Osteoblast (primary cell): ENCODE results near the gene SMARCC2. TPM values are rescaled to one million over a fixed set of nuclear protein-coding genes. Genes with fewer than 3 reads are reported as not detected.

Experiments used
- DNase-seq: peaks from one replicate; pipeline ENCODE4 v3.0.0; 2011; ENCODE audit warnings: low spot score, mixed read lengths; ENCODE audit not compliant: insufficient read length; ENCODE audit errors: missing footprints
- H2AFZ ChIP-seq: 2 replicates; pipeline ENCODE4 v1.6.0; 2011; ENCODE audit warnings: mild to moderate bottlenecking, low read length
- H3K27ac ChIP-seq: 2 replicates; pipeline ENCODE4 v1.5.1; 2011; ENCODE audit warnings: mild to moderate bottlenecking, low read depth, low read length, moderate library complexity
- H3K27me3 ChIP-seq: 2 replicates; pipeline ENCODE4 v1.6.0; 2012; ENCODE audit warnings: mild to moderate bottlenecking, control low read depth, inconsistent platforms, low read length, moderate library complexity; ENCODE audit not compliant: insufficient read depth
- H3K36me3 ChIP-seq: 2 replicates; pipeline ENCODE4 v1.5.1; 2011; ENCODE audit warnings: mild to moderate bottlenecking, low read length, control low read depth, moderate library complexity; ENCODE audit not compliant: insufficient read depth
- H3K4me1 ChIP-seq: 2 replicates; pipeline ENCODE4 v1.5.1; 2011; ENCODE audit warnings: mild to moderate bottlenecking, low read length, control low read depth, moderate library complexity; ENCODE audit not compliant: insufficient read depth
- H3K4me2 ChIP-seq: 2 replicates; pipeline ENCODE4 v1.6.0; 2011; ENCODE audit warnings: mild to moderate bottlenecking, low read length; ENCODE audit not compliant: insufficient read depth
- H3K4me3 ChIP-seq: fragments of 200-600 bp; sonication (generic); 3 replicates; pipeline ENCODE4 v1.5.1; 2012; ENCODE audit warnings: mild to moderate bottlenecking, low read length, inconsistent platforms; ENCODE audit not compliant: insufficient read depth
- H3K79me2 ChIP-seq: 2 replicates; pipeline ENCODE4 v1.6.0; 2012; ENCODE audit warnings: mild to moderate bottlenecking, low read length, control low read depth, inconsistent platforms; ENCODE audit not compliant: insufficient read depth
- H3K9me3 ChIP-seq: 2 replicates; pipeline ENCODE4 v1.5.1; 2011; ENCODE audit warnings: low read depth, low read length, control low read depth
- H4K20me1 ChIP-seq: 2 replicates; pipeline ENCODE4 v1.6.0; 2012; ENCODE audit warnings: mild to moderate bottlenecking, low read length, control low read depth; ENCODE audit not compliant: insufficient read depth
- total RNA-seq: library from RNA; depleted of rRNA; stranded (reverse); fragments of >200 nt; gene quantifications from 2 replicates; pipeline ENCODE4 v1.2.3, GENCODE V29; 2012
- TF ChIP-seq, protein P1 (sequence below): IDR thresholded peaks from 2 replicates; pipeline ENCODE4 v1.5.1; 2011; ENCODE audit warnings: mild to moderate bottlenecking, low read depth, low read length, moderate library complexity; ENCODE audit errors: extremely low read depth

The SMARCC2 gene
- total RNA-seq, 1 donor, result 65.9 TPM

DNA sequence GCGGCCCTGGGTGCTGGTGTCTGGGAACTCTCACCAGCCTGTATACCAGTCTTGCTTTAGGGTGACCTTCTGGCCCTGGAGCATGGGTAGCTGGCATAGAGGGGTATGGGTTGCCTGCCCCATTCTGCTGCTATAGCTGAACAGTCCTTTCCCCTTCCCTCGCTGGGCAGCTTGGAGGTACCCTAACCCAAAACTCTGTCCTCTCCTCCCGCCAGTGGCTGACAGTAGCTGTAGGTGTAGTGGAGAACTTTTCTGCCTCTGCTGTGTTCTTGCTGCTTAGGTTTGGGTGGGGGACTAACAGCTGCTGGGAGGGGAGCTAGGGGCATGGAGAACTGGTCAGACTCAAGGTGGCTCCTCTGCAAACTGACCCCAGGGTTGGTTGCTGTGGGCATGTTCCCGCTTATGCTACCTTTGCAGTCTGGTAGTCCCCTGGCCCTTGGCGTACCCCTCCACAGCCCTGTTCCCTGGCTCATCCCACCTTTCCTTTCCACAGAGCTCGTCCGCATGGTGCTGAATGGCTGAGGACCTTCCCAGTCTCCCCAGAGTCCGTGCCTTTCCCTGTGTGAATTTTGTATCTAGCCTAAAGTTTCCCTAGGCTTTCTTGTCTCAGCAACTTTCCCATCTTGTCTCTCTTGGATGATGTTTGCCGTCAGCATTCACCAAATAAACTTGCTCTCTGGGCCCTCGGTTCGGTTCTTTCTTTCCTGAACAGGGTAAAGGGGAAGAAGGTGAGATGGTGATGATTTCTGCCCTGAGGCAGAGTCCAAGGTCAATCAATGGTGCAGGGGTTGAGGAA is 28.2 kb downstream of the SMARCC2 start:
- Histone ChIP-seq H3K79me2 (peaks cover 40% of the 10 kb centered on the region), H3K9me3 (no peaks in the 10 kb centered on the region), H2AFZ (no peak overlapping the region), H3K27me3 (no peaks in the 10 kb centered on the region), H4K20me1 (peaks cover 44% of the 10 kb centered on the region), H3K4me2 (peak overlapping the region; percentile 99), H3K27ac (peak overlapping the region; percentile 87), H3K4me3 (peak overlapping the region; percentile 92), H3K36me3 (peaks cover 67% of the 10 kb centered on the region), H3K4me1 (peaks cover 25% of the 10 kb centered on the region)
- TF ChIP-seq, protein P1, sequence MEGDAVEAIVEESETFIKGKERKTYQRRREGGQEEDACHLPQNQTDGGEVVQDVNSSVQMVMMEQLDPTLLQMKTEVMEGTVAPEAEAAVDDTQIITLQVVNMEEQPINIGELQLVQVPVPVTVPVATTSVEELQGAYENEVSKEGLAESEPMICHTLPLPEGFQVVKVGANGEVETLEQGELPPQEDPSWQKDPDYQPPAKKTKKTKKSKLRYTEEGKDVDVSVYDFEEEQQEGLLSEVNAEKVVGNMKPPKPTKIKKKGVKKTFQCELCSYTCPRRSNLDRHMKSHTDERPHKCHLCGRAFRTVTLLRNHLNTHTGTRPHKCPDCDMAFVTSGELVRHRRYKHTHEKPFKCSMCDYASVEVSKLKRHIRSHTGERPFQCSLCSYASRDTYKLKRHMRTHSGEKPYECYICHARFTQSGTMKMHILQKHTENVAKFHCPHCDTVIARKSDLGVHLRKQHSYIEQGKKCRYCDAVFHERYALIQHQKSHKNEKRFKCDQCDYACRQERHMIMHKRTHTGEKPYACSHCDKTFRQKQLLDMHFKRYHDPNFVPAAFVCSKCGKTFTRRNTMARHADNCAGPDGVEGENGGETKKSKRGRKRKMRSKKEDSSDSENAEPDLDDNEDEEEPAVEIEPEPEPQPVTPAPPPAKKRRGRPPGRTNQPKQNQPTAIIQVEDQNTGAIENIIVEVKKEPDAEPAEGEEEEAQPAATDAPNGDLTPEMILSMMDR, result no peak
- DNase-seq, result no peak

DNA sequence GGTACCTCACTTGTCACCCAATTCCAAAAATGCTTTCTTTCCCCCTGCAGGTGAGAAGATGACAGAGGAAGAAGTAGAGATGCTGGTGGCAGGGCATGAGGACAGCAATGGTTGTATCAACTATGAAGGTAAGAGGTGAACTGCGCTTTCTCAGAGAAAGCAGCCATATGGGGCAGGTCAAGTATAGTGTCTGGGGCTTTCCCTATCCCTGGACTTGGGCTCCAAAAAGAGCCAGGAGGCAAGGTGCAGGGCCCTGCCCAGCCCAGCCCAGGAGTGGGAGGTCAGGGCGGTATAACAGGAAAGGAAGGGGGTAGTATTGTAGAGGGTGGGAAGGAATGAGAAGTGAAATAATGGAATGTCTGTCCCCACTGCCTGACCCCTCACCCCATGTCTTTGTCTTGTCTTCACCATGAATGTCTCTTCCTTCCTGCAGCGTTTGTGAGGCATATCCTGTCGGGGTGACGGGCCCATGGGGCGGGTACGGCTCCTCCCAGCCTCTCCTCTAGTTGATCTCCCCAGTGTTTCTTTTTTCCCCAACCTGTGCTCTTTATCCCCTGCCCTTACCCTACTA is 29.0 kb downstream of the SMARCC2 start:
- Histone ChIP-seq H3K36me3 (peaks cover 66% of the 10 kb centered on the region), H3K9me3 (no peaks in the 10 kb centered on the region), H4K20me1 (peaks cover 44% of the 10 kb centered on the region), H3K4me2 (peak overlapping the region; percentile 99), H3K4me3 (peak overlapping the region; percentile 92), H3K4me1 (peaks cover 25% of the 10 kb centered on the region), H3K79me2 (peaks cover 40% of the 10 kb centered on the region), H3K27ac (peak overlapping the region; percentile 87), H3K27me3 (no peaks in the 10 kb centered on the region), H2AFZ (no peak overlapping the region)
- no peak for DNase-seq
- TF ChIP-seq, protein P1, result no peak

DNA sequence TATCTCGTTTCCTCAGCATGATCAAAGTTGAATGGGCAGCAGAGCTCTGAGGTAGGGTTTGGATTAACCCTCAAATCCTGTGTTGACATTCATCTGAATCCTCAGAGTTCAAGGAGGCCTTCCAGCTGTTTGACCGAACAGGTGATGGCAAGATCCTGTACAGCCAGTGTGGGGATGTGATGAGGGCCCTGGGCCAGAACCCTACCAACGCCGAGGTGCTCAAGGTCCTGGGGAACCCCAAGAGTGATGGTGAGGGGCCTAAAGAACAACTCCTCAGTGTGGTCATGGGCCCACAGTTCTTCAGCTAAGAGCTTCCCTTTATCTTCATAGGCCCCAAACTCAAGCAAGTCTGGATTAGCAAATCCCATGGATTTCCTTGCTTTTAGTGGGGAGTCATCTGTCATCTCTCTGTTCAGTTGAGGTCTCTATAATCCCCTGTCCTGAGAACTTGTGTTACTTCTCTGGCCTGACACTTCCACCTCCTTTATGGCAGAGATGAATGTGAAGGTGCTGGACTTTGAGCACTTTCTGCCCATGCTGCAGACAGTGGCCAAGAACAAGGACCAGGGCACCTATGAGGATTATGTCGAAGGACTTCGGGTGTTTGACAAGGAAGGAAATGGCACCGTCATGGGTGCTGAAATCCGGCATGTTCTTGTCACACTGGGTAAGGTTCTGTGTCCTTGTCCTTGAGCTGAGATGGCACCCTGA is 29.6 kb downstream of the SMARCC2 start:
- Histone ChIP-seq H4K20me1 (peaks cover 44% of the 10 kb centered on the region), H3K36me3 (peaks cover 66% of the 10 kb centered on the region), H3K4me1 (peaks cover 25% of the 10 kb centered on the region), H3K9me3 (no peaks in the 10 kb centered on the region), H3K27ac (peak overlapping the region; percentile 87), H3K4me3 (peak overlapping the region; percentile 92), H3K4me2 (peak overlapping the region; percentile 99), H2AFZ (no peak overlapping the region), H3K79me2 (peaks cover 40% of the 10 kb centered on the region), H3K27me3 (no peaks in the 10 kb centered on the region)
- no peak for DNase-seq
- TF ChIP-seq, protein P1, result no peak
